Suprapubic skin (tissue), 3 donors: Measurements from ENCODE around the gene RAPH1.

ENCODE experiments used
- CTCF ChIP-seq, 2 donors: fragments of 200-600 bp in 1 of 2; fragments of 450-650 bp in 1 of 2; sonication (generic) in 1 of 2; IDR thresholded peaks; one replicate each; pipeline ENCODE4 v1.5.1; 2016 to 2019; ENCODE audit warnings: antibody characterized with exemption in 2 of 2, mild to moderate bottlenecking in 1 of 2, moderate library complexity in 1 of 2
- POLR2A ChIP-seq, 2 donors: fragments of 450-650 bp; IDR thresholded peaks; one replicate each; pipeline ENCODE4 v1.6.1; 2017; ENCODE audit warnings: antibody characterized with exemption in 2 of 2, mild to moderate bottlenecking in 2 of 2, moderate library complexity in 2 of 2

- TF ChIP-seq POLR2A (IDR thresholded peaks at IDR 0.05) (no peak), CTCF (IDR thresholded peaks at IDR 0.05) (no peak)
Measured at GRCh38 chr2:203534621-203535077, 452 bp downstream of the RAPH1 start.
